ENCODE measurements around the gene HDAC1. TPM values are rescaled to one million over a fixed set of nuclear protein-coding genes. Genes with fewer than 3 reads are reported as not detected.

The HDAC1 gene
- total RNA-seq, 2 experiments from 2014 or later = 259 to 263 TPM

- Histone ChIP-seq H3K27ac (ENCODE audit: low read depth, low read length, poor library complexity, severe bottlenecking) (peak overlapping the region; percentile 40), H3K4me3 (ENCODE audit: low read depth, low read length, poor library complexity, severe bottlenecking) (no peak overlapping the region), H3K79me2 (ENCODE audit: insufficient read depth, low read depth, low read length) (peaks cover 84% of the 10 kb centered on the region), H3K9me2 (ENCODE audit: insufficient read depth, low read length) (no peaks in the 10 kb centered on the region), H3K9me3 (ENCODE audit: low read length) (no peaks in the 10 kb centered on the region), H3K4me2 (ENCODE audit: low read length) (peak overlapping the region; percentile 2; the same call in 1 of the 2 replicates), H3K4me1 (ENCODE audit: insufficient read depth, low read length, poor library complexity, severe bottlenecking) (peaks cover 84% of the 10 kb centered on the region), H3K36me3 (ENCODE audit: insufficient read depth, low read length) (peaks cover 67% of the 10 kb centered on the region), H2AFZ (ENCODE audit: low read length) (no peak overlapping the region), H4K20me1 (ENCODE audit: insufficient read depth, low read length) (peaks cover 7% of the 10 kb centered on the region)
- CTCF ChIA-PET (ENCODE audit: unreplicated experiment) = interaction anchor here (0.9 kb wide), 1 partner anchor 62 kb away, joined by 4 read pairs; no protein-coding TSS in a partner anchor
- POLR2A ChIA-PET = interaction anchor here (0.8 to 1.2 kb wide), 3 partner anchors 9 to 39 kb away, joined by 3 read pairs; no protein-coding TSS in a partner anchor
- intact Hi-C loops (cut with micrococcal nuclease; ENCODE audit: unreplicated experiment) = no loop called here
- TF ChIP-seq CTCF (conservative IDR thresholded peaks at IDR 0.05; ENCODE audit: low read length) (no peak), EZH2phosphoT487 (IDR thresholded peaks at IDR 0.05; ENCODE audit: borderline replicate concordance, low read depth, low read length) (no peak)
- no peak for DNase-seq (ENCODE audit: low spot score)
- BruUV-seq (replicated peaks) = no TSS peak
Observed at GRCh38 chr1:32311709-32312393, 20.0 kb downstream of the HDAC1 start.

- peak overlapping the region; percentile 62 for H3K4me2 ChIP-seq (ENCODE audit: low read length)
- no peak overlapping the region; the same call in 1 of the 2 replicates for H2AFZ ChIP-seq (ENCODE audit: low read length)
- H3K79me2 ChIP-seq (ENCODE audit: insufficient read depth, low read depth, low read length) = peaks cover 77% of the 10 kb centered on the region
- H3K4me3 ChIP-seq (ENCODE audit: low read depth, low read length, poor library complexity, severe bottlenecking) = peak overlapping the region; percentile 40
- intact Hi-C loops (cut with micrococcal nuclease; ENCODE audit: unreplicated experiment) = loop anchor here (1.0 to 2.0 kb wide), 4 partner anchors 25 to 102 kb away; partner anchors contain the start of genes EIF3I, HDAC1 and TMEM234
- H3K4me1 ChIP-seq (ENCODE audit: insufficient read depth, low read length, poor library complexity, severe bottlenecking) = peaks cover 81% of the 10 kb centered on the region
- ChIA-PET POLR2A (interaction anchor here (0.6 to 2.1 kb wide), 14 partner anchors 11 to 74 kb away, joined by 3 to 6 read pairs (median 4); partner anchors contain the start of gene LCK), CTCF (ENCODE audit: unreplicated experiment) (interaction anchor here (0.6 to 2.8 kb wide), 2 partner anchors 101 to 106 kb away, joined by 5 to 10 read pairs; no protein-coding TSS in a partner anchor)
- no peaks in the 10 kb centered on the region for H4K20me1 ChIP-seq (ENCODE audit: insufficient read depth, low read length)
- TF ChIP-seq CTCF (conservative IDR thresholded peaks at IDR 0.05; ENCODE audit: low read length) (no peak), EZH2phosphoT487 (IDR thresholded peaks at IDR 0.05; ENCODE audit: borderline replicate concordance, low read depth, low read length) (no peak)
- no TSS peak for BruUV-seq (replicated peaks)
- H3K36me3 ChIP-seq (ENCODE audit: insufficient read depth, low read length) = peaks cover 70% of the 10 kb centered on the region
- H3K9me3 ChIP-seq (ENCODE audit: low read length) = no peaks in the 10 kb centered on the region; the same call in 1 of the 2 replicates
- peak overlapping the region; percentile 86 for H3K27ac ChIP-seq (ENCODE audit: low read depth, low read length, poor library complexity, severe bottlenecking)
- DNase-seq (ENCODE audit: low spot score) = peak; percentile 74
- H3K9me2 ChIP-seq (ENCODE audit: insufficient read depth, low read length) = no peaks in the 10 kb centered on the region
Observed at GRCh38 chr1:32316903-32317277, 25.0 kb downstream of the HDAC1 start.
